ENCODE results near the gene EFEMP1.

The EFEMP1 gene

DNA sequence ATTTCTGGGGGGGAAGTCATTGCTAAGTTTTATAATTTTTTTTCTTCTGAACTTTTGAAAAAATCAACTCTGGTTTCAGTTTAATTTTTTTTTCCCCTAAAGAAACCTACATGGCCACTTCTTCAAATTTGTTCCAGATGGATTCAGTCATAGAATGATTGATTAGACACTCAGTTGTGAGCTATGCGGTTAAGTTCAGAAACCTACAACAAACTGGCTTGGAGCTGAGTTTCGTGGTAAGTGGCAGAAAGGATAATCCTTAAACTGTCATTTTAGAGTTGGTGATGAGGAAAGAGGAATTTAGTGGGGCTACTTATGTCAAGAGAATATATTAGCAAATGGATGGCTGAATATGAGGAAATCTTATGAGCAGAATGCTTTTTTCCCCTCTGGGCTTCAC is 23.7 kb downstream of the EFEMP1 start:
- no peak for DNase-seq (ENCODE audit: low read depth in 2 of 3, low spot score in 2 of 3)

DNA sequence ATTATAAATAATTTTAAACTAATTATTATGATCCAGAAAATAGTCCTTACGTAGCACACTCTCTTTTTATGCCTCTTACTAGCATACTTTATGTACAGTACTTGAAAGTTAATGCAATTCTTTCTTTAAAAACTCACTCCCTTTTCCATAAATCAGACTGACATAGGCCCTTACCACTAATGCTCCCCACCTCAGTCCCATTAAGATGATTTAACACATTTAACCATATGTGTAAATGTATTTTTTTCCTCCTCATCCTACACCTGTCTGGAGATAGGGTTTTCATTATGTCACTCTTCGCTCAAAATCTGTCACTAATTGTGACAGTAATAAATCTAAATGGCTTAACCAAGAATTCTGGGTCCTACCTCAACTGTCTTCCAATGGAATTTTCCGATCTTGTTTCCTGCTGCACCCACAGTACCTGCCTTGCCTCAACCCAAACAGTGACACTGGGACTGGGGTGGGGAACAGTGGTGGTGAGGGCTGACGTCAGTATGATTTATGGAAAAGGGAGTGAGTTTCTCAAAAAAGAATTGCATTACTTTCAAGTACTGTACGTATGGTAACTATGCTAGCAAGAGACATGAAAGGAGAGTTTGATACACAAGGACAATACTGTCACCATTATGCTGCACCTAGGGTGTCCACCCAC is 25.1 kb downstream of the EFEMP1 start:
- DNase-seq (ENCODE audit: low read depth in 2 of 3, low spot score in 2 of 3) = no peak

DNA sequence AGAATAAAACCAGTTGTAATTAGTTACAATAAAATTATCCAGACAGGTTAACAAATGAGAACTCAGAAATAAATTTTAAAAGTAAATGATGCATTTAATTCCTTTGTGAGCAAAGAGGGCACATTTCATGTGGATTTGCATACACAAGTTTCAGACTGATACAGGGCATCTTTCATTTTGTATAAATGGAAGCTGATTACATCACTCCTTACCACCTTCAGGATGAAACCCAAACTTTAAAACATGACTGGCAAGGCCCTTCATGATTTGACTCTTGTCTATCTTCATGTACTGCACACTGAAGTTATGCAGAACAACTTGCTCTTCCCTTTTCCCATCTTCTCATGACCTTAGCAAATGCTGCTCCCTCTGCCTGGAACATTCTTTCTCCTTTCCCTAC is 26.9 kb downstream of the EFEMP1 start:
- DNase-seq (ENCODE audit: low read depth in 2 of 3, low spot score in 2 of 3) = no peak

DNA sequence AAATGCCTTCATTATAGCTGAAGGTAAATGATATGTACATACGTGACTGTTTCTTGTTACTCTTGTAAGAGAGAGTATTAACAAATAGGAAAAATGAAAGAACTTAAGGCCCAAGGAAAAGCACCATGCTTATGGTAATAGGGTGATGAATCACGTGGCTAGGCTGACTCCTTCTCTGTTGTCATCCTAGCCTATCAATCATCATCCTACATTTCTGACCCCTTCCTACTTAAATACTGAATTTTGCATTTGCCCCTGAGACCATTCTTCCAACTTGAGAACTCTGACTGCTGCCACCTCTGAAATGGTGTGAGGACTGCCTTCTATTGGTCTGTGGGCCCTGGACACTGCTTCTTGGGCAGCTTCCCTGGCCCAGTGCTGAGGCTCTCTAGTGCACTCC is 28.9 kb downstream of the EFEMP1 start:
- DNase-seq (ENCODE audit: low read depth in 2 of 3, low spot score in 2 of 3) = no peak

DNA sequence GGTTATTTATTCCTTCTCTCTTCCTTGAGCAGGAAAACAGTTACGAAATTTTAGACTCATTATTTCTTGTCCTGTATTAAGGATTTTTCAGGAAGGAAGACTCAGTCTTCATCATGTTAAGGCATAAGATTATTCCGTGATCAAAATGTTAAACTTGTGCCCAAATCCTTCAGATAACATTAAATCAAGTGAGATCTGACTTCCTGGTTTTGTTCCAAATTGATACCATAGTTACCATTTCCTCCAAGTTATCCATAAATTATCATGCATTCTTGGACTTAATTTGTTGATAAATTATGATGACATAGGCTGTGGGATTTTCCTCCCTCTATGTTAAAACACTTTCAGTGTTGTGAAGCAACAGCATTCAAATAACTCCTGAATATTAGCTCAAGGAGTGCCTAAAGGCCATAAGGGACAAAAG is 31.9 kb downstream of the EFEMP1 start:
- DNase-seq (ENCODE audit: low read depth in 2 of 3, low spot score in 2 of 3) = no peak

DNA sequence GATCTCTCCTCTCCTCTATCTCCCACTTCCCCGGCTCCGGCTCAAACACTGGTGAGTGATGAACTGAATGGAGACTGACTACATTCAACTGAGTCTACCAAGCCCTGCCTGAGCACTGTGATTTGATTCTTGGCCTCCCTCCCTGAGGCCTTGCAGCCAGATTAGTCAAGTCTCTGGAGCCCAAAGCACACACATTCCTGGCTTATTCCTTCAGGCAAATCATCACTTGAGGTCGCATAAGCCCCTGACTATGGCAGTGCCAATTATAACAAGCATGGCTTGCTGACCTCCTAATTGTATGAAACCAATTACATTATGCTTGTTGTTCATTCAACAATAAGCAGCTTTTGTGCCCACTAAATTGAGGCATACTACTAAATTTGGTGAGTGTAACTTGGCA is 34.6 kb downstream of the EFEMP1 start:
- no peak for DNase-seq (ENCODE audit: low read depth in 2 of 3, low spot score in 2 of 3)

DNA sequence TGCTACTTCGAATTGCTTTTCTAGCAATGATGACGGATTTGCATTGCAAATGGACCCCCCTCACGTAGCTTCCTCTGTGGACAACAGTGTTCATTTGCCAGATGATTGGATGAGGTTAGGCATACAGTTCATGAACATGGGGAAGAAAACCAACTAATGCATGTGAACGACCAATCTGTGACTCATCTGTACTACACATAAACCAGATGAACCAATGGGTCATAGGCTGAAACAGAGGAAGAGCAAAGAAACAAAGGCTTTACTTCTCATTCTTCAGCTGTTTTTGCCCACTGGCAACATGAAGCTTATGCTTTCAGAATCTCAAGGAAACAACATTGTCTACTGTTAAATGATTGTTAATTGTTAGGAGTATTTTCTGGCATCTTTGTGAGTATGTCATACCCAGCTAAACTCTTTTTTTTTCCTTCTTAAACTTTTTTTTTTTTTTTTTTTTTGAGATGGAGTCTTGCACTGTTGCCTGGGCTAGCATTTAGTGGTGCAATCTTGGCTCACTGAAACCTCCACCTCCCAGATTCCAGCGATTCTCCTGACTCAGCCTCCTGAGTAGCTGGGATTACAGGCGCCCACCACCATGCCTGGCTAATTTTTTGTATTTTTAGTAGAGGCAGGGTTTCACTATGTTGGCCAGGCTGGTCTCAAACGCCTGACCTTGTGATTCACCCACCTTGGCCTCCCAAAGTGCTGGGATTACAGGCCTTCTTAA is 35.5 kb downstream of the EFEMP1 start:
- no peak for DNase-seq (ENCODE audit: low read depth in 2 of 3, low spot score in 2 of 3)

DNA sequence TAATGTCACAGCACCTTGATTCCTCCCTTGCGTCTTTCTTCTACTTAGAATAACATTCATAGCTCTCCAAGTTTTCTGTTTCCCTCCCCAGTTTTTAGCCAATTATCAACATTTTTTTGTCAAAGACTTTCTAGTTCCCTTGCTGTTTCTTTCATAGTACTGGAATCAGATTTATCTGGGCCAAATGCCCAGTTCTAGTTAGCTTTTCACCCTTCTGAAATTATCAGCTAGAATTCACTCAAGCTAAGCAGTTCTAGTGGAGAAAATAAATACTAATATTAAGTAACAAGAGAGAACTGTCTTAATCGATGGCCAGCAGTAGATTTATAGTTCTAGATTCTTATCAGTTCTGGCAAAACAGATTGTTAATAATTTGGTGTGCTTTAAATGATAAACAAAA is 36.2 kb downstream of the EFEMP1 start:
- no peak for DNase-seq (ENCODE audit: low read depth in 2 of 3, low spot score in 2 of 3)

DNA sequence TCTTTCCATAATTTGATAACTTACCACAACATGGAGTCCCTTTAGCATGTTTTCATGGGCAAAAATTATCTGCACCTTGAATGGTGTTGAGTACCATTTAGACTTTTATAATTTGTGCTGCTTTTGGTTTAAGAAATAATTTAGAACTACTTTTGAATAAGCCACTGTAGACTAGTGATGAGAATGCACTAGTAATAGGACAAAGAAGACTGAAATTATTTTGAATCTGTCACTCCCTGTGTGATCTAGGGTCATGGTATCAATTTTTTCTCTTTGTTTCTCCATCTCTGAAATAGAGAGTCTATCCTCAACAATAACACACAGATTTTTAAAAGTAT is 37.7 kb downstream of the EFEMP1 start:
- DNase-seq (ENCODE audit: low read depth in 2 of 3, low spot score in 2 of 3) = no peak

DNA sequence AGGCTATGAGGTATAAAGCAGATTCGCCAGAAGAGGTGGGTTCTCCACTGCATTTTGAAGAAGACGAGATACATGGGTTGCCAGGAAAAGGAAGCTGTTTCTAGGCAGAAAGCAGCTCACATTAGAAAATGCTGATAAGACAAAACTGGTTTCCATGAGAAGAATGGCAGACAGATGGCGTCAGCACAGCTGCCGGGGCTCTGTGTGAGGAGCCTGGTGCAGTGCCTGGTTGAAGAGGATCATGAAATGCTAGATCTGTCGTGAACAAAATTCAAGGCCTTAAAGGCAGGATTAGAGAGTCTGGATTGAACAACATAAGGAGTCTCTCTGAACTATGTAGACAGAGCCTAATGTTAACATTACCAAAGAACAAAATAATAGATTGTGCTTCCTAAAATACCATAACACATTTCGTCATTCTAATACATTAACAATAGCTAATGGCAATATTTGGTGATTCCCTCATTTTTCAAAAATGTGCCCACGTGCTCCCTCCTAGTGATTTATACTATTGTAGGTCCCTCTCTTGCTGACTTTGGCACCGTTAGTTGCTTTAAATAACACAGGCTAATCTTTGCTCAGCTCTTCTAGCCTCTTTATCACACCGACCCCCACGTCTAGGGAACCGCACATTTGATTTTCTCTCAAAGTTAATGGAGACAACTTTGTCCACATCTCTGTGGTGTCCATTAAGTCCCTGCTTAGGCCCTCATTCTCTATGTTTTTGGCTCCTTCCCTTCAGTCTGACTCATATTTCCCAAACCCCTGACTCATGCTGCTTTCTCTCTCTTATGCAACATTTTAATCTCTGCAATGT is 38.2 kb downstream of the EFEMP1 start:
- no peak for DNase-seq (ENCODE audit: low read depth in 2 of 3, low spot score in 2 of 3)

DNA sequence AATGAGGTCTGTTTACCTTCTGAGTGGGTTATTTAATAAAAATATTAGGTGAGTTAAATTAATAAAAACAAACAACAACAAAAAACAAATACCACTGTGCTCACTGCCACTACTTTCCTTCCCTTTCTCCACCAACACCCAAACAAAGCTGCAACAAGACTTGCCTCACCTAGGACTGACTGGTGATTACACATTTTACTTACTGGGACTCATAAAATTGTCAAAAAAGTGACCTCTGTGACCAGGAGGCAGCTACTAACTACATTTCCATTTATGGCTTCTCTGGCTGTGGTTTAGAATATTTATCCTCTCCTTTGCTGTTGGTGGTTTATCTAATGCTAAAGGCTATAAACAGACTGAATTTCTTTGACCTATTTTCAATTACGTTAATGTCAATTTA is 39.8 kb downstream of the EFEMP1 start:
- DNase-seq (ENCODE audit: low read depth in 2 of 3, low spot score in 2 of 3) = no peak

DNA sequence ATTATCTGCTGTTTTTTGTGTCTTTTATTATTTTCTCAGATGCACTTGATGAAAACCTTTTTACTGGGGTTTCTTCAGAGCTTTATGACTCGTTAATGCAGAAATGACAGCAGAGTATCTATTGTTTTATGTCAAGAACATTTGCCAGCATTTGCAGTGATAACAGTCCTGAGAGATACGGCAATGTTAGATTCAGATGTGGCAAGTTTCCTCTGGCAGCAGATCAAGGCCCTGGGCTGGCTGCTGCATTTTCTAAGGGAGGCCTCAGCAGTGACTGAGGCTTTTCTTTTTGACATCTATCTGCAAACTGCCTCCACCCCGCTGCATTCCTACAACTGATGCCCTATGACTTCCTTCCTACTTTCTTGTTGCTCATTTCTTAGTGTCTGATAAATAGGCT is 40.2 kb downstream of the EFEMP1 start:
- no peak for DNase-seq (ENCODE audit: low read depth in 2 of 3, low spot score in 2 of 3)

DNA sequence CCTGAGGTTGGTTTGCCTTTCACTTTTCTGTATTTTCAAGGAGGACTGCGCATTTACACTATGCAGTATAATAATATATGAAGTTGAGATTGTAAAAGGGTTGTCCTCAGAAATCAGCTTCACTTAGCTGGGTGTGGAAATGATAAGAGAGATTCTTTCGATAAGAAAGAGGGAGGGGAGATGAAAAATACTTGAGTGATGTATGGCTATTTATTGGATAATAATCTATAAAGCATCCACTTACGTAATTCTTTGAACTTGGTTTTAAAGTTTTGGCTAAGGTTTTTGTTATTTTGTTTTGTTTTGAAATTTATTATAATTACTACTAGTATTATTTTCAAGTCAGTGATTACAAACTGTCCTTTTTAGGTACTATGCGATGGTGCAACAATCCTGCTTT is 40.6 kb downstream of the EFEMP1 start:
- DNase-seq (ENCODE audit: low read depth in 2 of 3, low spot score in 2 of 3) = no peak

DNA sequence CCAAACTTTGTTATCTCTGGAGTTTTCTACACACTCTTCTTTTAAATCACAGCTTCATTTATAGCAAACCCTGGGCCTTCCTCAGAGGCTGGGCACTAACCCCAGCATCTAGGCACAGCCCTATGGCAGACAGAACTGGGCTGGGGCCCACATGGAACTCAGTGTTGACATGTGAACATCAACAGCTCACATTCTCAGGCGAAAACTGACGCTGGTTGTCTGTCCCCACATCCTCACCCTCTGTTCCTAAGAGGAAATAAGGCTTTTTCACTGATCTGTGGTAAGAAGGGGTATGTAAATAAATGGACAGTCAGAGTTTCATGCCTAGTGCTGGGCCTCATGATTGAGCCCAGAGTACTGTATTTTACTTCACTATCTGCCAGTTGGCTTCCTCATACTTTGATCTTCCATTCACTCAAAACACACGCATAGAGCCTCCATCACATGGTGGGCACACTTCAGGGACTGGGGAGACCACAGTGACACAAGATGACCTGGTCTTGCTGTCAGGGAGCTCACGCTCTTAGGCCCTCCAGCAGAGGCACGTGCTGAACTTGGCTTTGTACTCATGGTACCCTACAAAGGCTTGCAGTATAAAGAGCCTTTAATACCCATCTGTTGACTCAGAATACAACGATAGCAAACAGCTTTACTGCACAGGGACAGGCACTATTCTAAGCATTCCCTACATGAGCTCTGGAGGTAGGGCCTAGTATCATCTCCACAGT is 43.0 kb downstream of the EFEMP1 start:
- no peak for DNase-seq (ENCODE audit: low read depth in 2 of 3, low spot score in 2 of 3)

DNA sequence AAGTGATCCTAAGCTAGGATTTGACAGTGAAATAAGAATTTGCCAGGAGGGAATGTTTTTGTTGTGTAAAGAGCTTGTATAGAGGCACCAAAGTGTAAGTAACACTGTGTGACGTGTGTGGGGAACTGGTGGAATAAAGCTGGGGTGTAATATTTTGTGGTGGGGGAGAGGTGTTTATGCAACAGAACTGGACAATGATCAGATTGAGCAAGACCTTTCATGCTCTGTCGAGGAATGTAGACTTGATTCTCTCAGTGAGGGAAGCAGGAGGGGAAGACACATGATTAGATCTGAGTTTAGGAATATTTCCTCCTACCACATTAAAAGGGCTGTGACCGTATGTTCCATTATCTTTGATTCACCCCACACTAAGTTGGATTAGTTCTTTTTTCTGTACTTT is 43.6 kb downstream of the EFEMP1 start:
- DNase-seq (ENCODE audit: low read depth in 2 of 3, low spot score in 2 of 3) = no peak

DNA sequence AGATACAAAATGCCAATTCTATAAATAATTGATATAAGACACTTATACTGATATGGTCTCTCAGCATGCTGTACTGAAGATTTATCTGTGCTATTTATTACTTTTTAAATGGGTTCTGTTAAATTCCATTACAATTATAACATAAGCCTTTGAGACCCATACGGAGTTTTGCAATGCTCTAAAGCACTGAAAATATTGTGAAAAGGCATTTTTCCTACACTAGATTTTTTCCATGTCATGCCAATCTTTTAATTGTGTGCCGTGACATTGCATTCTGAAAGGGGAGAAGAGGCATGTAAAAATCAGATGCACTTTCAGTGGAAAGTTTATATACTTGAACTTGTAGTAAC is 46.5 kb downstream of the EFEMP1 start:
- no peak for DNase-seq (ENCODE audit: low read depth in 2 of 3, low spot score in 2 of 3)

DNA sequence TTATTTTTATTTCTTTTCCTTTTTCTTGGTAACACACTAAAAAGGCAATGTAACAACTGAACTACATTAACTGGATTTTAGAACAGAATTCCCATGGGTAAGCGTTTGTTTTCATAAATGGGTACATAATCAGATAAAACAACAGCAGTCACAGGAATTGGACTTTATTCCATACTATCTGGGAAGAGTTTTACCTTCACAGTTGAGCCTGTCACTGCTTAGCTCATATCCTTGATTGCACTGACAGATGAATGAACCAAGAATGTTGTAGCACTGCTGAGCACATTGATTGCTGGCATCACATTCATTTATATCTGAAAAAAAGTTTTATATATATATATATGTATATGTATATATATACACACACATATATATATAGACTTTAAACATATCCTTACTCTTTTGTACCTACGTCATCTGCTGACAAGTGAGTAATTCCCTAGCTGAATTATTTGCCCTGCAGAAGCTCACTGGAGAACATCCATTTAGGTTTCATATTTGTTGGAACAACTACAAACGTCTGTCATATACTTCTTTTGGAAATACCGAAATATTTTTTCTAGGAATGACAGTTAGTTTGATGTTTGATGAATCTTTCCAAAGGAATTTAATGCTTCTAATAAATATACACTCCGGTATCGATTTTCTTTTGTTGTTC is 47.0 kb downstream of the EFEMP1 start:
- DNase-seq (ENCODE audit: low read depth in 2 of 3, low spot score in 2 of 3) = no peak

DNA sequence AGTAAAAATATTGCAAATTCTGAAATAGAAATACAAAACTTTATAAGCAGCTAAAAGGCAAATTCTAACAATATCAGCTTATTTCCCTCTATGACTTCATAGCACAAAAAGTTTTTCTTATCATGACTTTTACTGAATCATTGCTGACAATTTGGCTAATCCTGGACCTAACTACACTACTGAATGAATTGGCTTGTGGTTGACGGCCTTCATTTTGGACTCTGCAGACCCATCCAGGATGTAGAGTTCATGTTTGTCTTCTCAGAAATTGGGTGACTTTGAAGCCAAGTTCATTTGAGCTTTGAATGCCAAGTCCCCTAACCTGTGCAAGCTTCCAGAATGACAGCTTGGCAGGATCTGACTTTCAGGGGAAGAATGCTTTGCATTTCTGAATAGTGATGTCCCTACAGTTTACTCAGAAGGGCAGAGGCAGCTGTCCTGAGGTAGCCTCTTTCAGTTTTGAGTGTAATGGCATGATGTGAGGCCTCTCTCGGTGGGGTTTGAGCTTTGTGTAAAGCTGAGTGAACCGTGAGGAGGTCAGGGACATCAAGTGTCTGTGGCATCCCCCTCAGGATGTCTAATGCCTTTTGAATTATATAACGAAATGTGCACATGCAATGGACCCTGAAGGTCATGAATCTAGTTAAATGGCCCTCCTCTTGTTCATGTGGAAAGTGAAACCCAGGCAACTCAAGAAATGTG is 48.0 kb downstream of the EFEMP1 start:
- DNase-seq (ENCODE audit: low read depth in 2 of 3, low spot score in 2 of 3) = no peak

DNA sequence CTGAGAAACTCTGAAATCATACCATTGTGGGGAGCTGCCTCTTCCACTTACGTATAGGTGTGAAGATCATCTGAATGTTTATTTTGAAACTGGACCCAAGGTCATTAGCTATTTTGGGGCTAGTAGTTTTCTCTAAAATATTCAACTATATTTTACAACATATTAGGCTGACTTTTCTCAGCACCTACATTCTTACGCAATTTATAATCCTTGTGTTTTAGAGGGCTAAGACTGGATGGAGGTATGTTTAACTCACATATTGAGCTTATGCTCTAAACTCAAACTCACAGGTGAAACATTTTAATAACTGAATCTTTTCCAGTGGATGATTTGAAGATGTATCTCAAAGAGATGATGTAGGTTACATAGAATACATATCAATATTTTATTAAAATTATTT is 49.2 kb downstream of the EFEMP1 start:
- DNase-seq (ENCODE audit: low read depth in 2 of 3, low spot score in 2 of 3) = no peak

DNA sequence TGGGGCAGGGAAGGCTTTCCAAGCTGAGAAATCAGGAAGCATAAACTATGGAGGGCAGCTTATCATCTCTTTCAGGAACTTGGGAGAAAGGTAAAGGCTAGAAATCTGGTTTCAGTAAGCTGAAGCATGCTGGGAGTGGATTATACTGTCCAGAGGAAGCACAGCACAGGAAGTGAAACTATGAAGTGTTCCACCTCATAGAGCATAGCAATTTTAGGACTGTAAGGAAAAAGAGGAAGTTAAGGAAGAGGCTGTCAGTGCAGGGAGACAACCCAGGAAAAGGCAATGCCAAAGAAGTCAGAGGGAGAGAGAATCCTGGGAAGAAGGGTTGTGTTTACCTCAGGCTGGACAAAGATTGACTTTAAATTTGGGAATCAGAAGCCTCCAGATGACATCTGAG is 51.9 kb downstream of the EFEMP1 start:
- no peak for DNase-seq (ENCODE audit: low read depth in 2 of 3, low spot score in 2 of 3)
